DMS 273 (cell line): Measurements from ENCODE around the gene THOC5.
"Not testable (repeated sequence)": the region's sequence is repeated elsewhere in the genome, so short reads cannot be mapped to it uniquely, and the experiment has no call there.

Experiments used
- DNase-seq: peaks from one replicate; lab custom pipeline; 2025; ENCODE audit not compliant: unreplicated experiment; lab: John Stamatoyannopoulos, UW

Gene THOC5

GRCh38 chr22:29553351-29554224, at the start of gene THOC5:
Gene THOC5 (minus strand): TSS chr22:29553757. CDS start chr22:29549147, 4,610 bp downstream.
- DNase-seq = peak; percentile 97

- no peak for DNase-seq
Observed at GRCh38 chr22:29598684-29599020, 45.1 kb upstream of the THOC5 start.

GRCh38 chr22:29597871-29598683, 44.5 kb upstream of the THOC5 start:
- DNase-seq = not testable (repeated sequence)

GRCh38 chr22:29596408-29596807, 42.9 kb upstream of the THOC5 start:
- no peak for DNase-seq

- DNase-seq = not testable (repeated sequence)
Observed at GRCh38 chr22:29594447-29594846, 40.9 kb upstream of the THOC5 start.

- DNase-seq = no peak
Observed at GRCh38 chr22:29593923-29594322, 40.4 kb upstream of the THOC5 start.

- no peak for DNase-seq
Observed at GRCh38 chr22:29587938-29588699, 34.6 kb upstream of the THOC5 start.

- DNase-seq = not testable (repeated sequence)
Observed at GRCh38 chr22:29586193-29586705, 32.7 kb upstream of the THOC5 start.

GRCh38 chr22:29584975-29585374, 31.4 kb upstream of the THOC5 start:
- no peak for DNase-seq

- peak; percentile 41 for DNase-seq
Observed at GRCh38 chr22:29581799-29582198, 28.2 kb upstream of the THOC5 start.

GRCh38 chr22:29580200-29580810, 26.7 kb upstream of the THOC5 start:
- peak; percentile 46 for DNase-seq

- no peak for DNase-seq
Observed at GRCh38 chr22:29578462-29579200, 25.1 kb upstream of the THOC5 start.

GRCh38 chr22:29574762-29575450, 21.3 kb upstream of the THOC5 start:
- DNase-seq = no peak

- DNase-seq = no peak
Observed at GRCh38 chr22:29570912-29571549, 17.5 kb upstream of the THOC5 start.

GRCh38 chr22:29570456-29570855, 16.9 kb upstream of the THOC5 start:
- no peak for DNase-seq

- no peak for DNase-seq
Observed at GRCh38 chr22:29569011-29569678, 15.6 kb upstream of the THOC5 start.

GRCh38 chr22:29567338-29567737, 13.8 kb upstream of the THOC5 start:
- DNase-seq = no peak

- DNase-seq = not testable (repeated sequence)
Observed at GRCh38 chr22:29566513-29566912, 13.0 kb upstream of the THOC5 start.
